Tibial artery (tissue), 4 donors: ENCODE data around the gene ZNF280D.

Experiments
- DNase-seq, 2 donors: peaks; one replicate each; pipeline ENCODE4 v3.0.0-alpha.2; 2019
- H3K27ac ChIP-seq, 2 donors: fragments of 200-600 bp; sonication (generic) in 1 of 2; 1 replicate in 1 of 2; 2 replicates in 1 of 2; pipeline ENCODE4 v1.5.1; 2018 to 2019; ENCODE audit warnings: mild to moderate bottlenecking in 1 of 2
- H3K27me3 ChIP-seq, 2 donors: fragments of 200-600 bp; sonication (generic) in 1 of 2; one replicate each; pipeline versions ENCODE4 v1.5.1 to v1.6.0; 2016 to 2019
- H3K36me3 ChIP-seq, 3 donors: fragments of 200-600 bp; sonication (generic) in 2 of 3; one replicate each; pipeline ENCODE4 v1.5.1; 2016 to 2019; ENCODE audit warnings: mild to moderate bottlenecking in 2 of 3
- H3K4me1 ChIP-seq, 4 donors: fragments of 200-600 bp; sonication (generic) in 2 of 4; 1 replicate in 3 of 4; 2 replicates in 1 of 4; pipeline ENCODE4 v1.5.1; 2016 to 2019
- H3K4me3 ChIP-seq, 2 donors: fragments of 200-600 bp; sonication (generic) in 1 of 2; 1 replicate in 1 of 2; 2 replicates in 1 of 2; pipeline ENCODE4 v1.5.1; 2018 to 2019; ENCODE audit warnings: mild to moderate bottlenecking in 2 of 2
- H3K9me3 ChIP-seq, 3 donors: fragments of 200-600 bp; sonication (generic) in 1 of 3; one replicate each; pipeline ENCODE4 v1.5.1; 2016 to 2019
- intact Hi-C: fragments of 100-400 bp; cut with DNase I; formaldehyde crosslinking; loops from one replicate; pipeline ENCODE4 v1.15.0; 2023; ENCODE audit warnings: low total_unique reads
- TF ChIP-seq, protein P1 (sequence below), 2 experiments: fragments of 200-600 bp in 1 of 2; fragments of 450-650 bp in 1 of 2; IDR thresholded peaks; one replicate each; pipeline ENCODE4 v1.5.1; 2017 to 2019; ENCODE audit warnings: antibody characterized with exemption in 2 of 2, mild to moderate bottlenecking in 1 of 2, moderate library complexity in 1 of 2

ZNF280D gene

GRCh38 chr15:56602253-56602652 lies 131.1 kb downstream of the ZNF280D start:
- H3K4me3 ChIP-seq: no peak overlapping the region
- intact Hi-C loops: no loop called here
- H3K9me3 ChIP-seq: peaks cover 5 to 20% (median 10%) of the 10 kb centered on the region in 3 donors

GRCh38 chr15:56600380-56600779 lies 132.9 kb downstream of the ZNF280D start:
- DNase-seq: no peak
- Histone ChIP-seq H3K36me3 (no peaks in the 10 kb centered on the region), H3K9me3 (peaks cover 5 to 20% (median 10%) of the 10 kb centered on the region in 3 donors), H3K27ac (no peak overlapping the region), H3K4me1 (no peaks in the 10 kb centered on the region), H3K27me3 (no peaks in the 10 kb centered on the region), H3K4me3 (no peak overlapping the region)
- intact Hi-C loops: no loop called here
- TF ChIP-seq, protein P1, sequence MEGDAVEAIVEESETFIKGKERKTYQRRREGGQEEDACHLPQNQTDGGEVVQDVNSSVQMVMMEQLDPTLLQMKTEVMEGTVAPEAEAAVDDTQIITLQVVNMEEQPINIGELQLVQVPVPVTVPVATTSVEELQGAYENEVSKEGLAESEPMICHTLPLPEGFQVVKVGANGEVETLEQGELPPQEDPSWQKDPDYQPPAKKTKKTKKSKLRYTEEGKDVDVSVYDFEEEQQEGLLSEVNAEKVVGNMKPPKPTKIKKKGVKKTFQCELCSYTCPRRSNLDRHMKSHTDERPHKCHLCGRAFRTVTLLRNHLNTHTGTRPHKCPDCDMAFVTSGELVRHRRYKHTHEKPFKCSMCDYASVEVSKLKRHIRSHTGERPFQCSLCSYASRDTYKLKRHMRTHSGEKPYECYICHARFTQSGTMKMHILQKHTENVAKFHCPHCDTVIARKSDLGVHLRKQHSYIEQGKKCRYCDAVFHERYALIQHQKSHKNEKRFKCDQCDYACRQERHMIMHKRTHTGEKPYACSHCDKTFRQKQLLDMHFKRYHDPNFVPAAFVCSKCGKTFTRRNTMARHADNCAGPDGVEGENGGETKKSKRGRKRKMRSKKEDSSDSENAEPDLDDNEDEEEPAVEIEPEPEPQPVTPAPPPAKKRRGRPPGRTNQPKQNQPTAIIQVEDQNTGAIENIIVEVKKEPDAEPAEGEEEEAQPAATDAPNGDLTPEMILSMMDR (IDR thresholded peaks at IDR 0.05): no peak

More at GRCh38 chr15:56602253-56602652, 131.1 kb downstream of the ZNF280D start:
- H3K36me3 ChIP-seq: no peaks in the 10 kb centered on the region
- TF ChIP-seq, protein P1 (IDR thresholded peaks at IDR 0.05): no peak
- no peaks in the 10 kb centered on the region for H3K27me3 ChIP-seq
- no peak for DNase-seq
- no peak overlapping the region for H3K27ac ChIP-seq
- H3K4me1 ChIP-seq: no peaks in the 10 kb centered on the region

DNA sequence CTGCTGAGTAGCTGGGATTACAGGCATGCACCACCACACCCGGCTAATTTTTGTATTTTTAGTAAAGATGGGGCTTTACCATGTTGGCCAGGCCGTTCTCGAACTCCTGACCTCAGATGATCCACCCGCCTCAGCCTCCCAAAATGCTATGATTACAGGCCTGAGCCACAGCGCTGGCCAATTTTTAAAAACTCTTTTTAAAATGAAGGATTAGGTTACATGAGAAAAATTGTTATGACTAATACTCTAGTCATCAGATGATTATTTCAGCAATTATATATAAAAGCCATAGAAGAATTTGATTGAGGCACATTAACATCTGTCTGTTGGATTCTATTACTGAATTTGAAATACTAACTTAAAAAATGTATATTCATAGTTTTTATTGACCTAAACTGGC lies 134.3 kb downstream of the ZNF280D start:
- Histone ChIP-seq H3K27me3 (no peaks in the 10 kb centered on the region), H3K36me3 (no peaks in the 10 kb centered on the region), H3K9me3 (peaks cover 5 to 20% (median 9%) of the 10 kb centered on the region in 3 donors), H3K4me1 (no peaks in the 10 kb centered on the region), H3K4me3 (no peak overlapping the region), H3K27ac (no peak overlapping the region)
- TF ChIP-seq, protein P1 (IDR thresholded peaks at IDR 0.05): no peak
- intact Hi-C loops: no loop called here
- no peak for DNase-seq

GRCh38 chr15:56587686-56588085 lies 145.6 kb downstream of the ZNF280D start:
- TF ChIP-seq, protein P1 (IDR thresholded peaks at IDR 0.05): no peak
- Histone ChIP-seq H3K36me3 (no peaks in the 10 kb centered on the region), H3K9me3 (peaks cover 0 to 30% (median 7%) of the 10 kb centered on the region in 3 donors), H3K4me1 (no peaks in the 10 kb centered on the region), H3K27ac (no peak overlapping the region), H3K4me3 (no peak overlapping the region), H3K27me3 (no peaks in the 10 kb centered on the region)
- intact Hi-C loops: no loop called here
- DNase-seq: no peak

DNA sequence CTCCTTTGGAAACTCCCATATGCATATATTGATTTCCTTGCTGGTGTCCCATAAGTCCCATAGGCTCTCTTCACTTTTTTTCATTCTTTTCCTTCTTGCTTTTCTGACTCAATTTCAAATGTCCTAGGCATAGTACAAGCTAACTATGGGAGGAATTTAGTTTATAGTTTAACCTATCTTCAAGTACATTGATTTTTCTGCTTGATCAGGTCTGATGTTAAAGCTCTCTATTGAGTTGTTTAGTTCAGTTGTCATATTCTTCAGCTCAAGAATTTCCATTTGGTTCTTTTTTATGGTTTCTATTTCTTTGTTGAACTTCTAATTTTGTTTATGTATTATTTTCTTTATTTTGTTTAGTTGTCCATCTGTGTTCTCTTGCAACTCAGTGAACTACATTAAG lies 147.1 kb downstream of the ZNF280D start:
- no peak for DNase-seq
- peaks cover 0 to 30% (median 7%) of the 10 kb centered on the region in 3 donors for H3K9me3 ChIP-seq
- H3K27ac ChIP-seq: no peak overlapping the region
- no peaks in the 10 kb centered on the region for H3K27me3 ChIP-seq
- H3K4me3 ChIP-seq: no peak overlapping the region
- TF ChIP-seq, protein P1 (IDR thresholded peaks at IDR 0.05): no peak
- no peaks in the 10 kb centered on the region for H3K4me1 ChIP-seq
- no peaks in the 10 kb centered on the region for H3K36me3 ChIP-seq
- intact Hi-C loops: no loop called here

GRCh38 chr15:56582785-56583184 lies 150.5 kb downstream of the ZNF280D start:
- H3K4me3 ChIP-seq: no peak overlapping the region
- TF ChIP-seq, protein P1 (IDR thresholded peaks at IDR 0.05): no peak
- H3K36me3 ChIP-seq: no peaks in the 10 kb centered on the region
- H3K27me3 ChIP-seq: no peaks in the 10 kb centered on the region
- H3K27ac ChIP-seq: no peak overlapping the region
- no peaks in the 10 kb centered on the region for H3K4me1 ChIP-seq
- intact Hi-C loops: no loop called here
- DNase-seq: no peak
- peaks cover 0 to 30% (median 7%) of the 10 kb centered on the region in 3 donors for H3K9me3 ChIP-seq
